ENCODE data around the gene ADCY3. TPM values are rescaled to one million over a fixed set of nuclear protein-coding genes. Genes with fewer than 3 reads are reported as not detected.

ADCY3 gene
- total RNA-seq, 1 experiment from 2014 or later = 11.3 TPM

DNA sequence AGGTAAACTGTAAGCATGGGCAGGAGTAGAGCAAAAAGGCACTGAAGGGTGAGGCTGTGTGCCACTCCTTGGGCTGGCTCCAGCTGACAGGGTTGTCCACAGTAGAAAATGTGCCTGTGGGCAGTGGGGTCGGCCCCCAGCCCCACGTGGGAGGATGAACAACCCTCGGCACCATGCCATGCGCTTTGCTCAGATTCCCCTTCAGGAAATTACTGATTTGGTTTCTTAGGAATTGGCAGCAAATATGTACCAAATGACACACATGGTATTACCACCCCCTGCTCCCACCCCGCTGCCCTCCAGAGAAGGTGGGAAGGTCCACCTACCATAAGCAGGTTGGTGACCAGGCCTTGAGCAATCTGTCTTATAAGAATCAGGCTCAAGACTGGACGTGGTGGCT is 13.6 kb downstream of the ADCY3 start:
- DNase-seq (ENCODE audit: low spot score) = no peak

- no peak for DNase-seq (ENCODE audit: low spot score)
These were observed 16.6 kb downstream of the ADCY3 start for GRCh38 chr2:24903161-24904103.

DNA sequence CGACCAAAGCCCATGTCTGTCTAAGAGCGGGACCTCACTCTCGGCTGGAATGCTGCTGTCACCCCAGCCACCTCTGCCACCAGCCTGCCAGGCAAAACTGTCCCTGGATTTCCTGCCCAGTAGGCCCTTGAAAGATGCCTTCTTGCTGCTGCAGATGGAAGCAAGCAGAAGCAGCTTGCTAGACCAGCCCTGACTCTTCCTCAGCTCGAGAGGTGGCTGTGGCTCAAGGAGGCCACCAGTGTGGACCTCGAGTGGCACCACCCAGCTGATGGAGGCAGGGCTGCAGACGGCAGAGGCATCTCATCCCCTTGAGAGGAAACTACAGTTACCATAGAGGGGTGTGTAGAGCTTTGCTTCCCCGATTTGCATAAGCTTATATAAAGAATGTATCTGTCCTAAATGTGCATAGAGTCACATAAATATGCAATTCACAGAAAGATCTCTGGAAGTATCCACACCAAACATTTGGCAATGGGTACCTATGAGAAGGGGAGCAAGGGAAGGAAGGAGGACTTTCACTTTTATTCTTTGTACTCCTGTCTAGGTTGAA is 20.6 kb downstream of the ADCY3 start:
- no peak for DNase-seq (ENCODE audit: low spot score)

GRCh38 chr2:24898122-24899109 is 21.6 kb downstream of the ADCY3 start:
- no peak for DNase-seq (ENCODE audit: low spot score)

DNA sequence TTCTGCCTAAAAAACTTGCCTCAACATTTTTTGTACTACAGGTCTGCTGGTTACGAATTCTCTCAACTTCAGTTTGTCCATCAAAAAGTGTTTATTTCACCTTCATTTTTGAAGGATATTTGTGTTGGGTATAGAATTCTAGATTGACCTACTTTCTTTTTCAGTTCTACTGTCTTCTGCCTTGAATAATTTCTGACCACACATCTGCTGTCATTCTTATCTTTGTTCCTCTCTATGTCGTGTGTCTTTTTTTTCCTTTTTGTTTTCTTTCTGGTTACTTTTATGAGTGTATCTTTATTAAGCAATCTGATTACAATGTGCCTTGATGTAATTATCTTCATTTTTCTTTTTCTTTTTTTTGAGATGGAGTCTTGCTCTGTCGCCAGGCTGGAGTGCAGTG is 25.3 kb downstream of the ADCY3 start:
- DNase-seq (ENCODE audit: low spot score) = no peak

DNA sequence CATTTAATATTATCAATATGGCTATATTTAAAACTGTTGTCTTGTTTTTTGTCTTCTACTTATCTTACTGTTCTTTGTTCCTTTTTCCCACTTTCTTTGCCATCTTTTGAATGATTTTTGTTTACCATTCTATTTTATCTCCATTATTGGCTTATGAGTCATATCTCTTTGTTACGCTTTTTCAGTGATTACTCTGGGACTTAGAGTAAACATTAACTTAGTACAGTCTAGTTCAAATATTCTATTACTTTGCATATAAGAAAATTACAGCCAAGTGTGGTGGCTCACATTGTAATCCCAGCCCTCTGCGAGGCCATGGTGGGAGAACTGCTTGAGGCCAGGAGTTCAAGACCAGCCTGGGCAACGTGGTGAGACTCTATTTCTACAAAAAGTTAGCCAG is 26.1 kb downstream of the ADCY3 start:
- peak; percentile 20 for DNase-seq (ENCODE audit: low spot score)

DNA sequence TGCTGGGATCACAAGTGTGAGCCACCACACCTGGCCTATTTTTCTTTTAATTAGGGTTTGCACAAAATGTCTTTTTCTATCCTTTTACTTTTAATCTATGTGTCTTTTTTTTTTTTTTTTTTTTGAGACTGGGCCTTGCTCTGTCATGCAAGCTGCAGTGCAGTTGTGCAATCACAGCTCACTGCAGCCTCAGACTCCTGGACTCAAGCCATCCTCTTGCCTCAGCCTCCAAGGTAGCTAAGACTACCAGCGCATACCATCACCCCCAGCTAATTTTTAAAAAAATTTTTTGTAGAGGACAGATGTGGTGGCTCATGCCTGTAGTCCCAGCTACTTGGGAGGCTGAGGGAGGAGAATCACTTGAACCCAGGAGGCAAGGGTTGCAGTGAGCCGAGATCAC is 27.1 kb downstream of the ADCY3 start:
- no peak for DNase-seq (ENCODE audit: low spot score)

GRCh38 chr2:24891201-24891600 is 28.8 kb downstream of the ADCY3 start:
- no peak for DNase-seq (ENCODE audit: low spot score)

GRCh38 chr2:24889221-24889620 is 30.8 kb downstream of the ADCY3 start:
- DNase-seq (ENCODE audit: low spot score) = no peak

DNA sequence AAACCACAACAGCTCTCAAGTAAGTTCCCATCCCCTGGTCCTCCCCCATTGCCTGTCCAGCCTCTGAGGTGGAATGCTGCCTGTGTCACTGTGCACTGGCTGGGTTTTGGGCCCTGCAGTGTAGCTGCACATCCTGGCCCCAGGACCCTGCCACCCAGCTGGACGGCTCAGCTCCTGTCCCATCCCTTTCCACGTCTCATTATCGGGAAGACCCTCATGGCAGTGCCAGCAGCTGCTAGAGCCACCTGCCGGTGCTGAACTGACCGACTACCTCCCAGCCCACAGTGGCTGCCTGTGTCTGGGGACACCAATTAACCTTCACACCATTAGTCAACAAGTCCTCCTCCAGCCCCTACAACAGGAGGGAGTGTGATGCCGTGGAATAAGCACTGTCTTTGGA is 31.9 kb downstream of the ADCY3 start:
- DNase-seq (ENCODE audit: low spot score) = no peak

DNA sequence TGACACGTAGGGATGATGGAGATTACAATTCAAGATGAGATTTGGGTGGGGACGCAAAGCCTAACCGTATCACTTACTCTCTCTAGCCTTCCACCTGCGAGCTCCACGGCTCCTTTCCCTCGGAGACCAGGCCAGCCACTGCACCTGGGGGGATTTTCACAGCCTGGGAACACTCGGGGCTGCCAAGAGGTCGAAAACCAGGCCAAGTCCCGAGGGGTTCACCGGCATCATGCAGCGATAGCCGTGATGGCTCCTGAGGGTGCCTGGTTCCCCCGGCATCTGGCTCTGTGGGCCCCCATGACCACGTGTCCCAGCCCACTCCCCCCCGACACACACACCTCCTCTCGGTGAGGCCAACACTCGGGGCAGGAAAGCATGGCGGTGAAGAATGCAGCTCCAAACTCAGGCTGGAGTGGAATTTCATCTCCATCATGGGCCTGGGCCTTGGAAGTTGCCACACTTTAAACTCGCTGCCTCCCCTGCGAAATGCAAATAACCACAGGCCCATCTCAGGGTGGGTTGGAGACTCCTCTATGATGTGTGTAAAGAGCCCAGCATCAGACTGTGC is 32.6 kb downstream of the ADCY3 start:
- DNase-seq (ENCODE audit: low spot score) = no peak

DNA sequence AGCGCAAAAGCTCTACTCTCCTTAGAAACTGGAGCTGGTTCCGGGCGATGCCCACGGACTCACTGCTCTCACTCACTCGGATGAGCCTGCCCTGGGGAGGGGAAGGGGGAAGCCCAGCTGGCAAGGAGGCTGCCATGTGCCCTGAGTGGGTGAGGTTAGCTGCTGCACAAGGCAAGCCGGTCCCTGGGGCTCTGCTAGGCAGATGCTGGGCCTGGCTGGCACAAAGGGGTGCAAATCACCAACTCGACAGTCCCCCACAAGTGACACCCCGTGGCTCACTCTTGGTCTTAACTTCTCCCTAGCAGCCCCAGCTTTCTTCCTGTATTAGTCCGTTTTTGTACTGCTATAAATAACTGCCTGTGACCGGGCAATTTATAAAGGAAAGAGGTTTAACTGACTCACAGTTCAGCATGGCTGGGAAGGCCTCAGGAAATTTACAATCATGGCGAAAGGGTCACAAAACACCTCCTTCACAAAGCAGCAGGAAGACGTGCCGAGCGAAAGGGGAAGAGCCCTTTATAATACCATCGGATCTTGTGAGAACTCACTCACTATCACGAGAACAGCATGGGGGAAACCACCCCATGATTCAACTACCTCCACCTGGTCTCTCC is 33.2 kb downstream of the ADCY3 start:
- no peak for DNase-seq (ENCODE audit: low spot score)

DNA sequence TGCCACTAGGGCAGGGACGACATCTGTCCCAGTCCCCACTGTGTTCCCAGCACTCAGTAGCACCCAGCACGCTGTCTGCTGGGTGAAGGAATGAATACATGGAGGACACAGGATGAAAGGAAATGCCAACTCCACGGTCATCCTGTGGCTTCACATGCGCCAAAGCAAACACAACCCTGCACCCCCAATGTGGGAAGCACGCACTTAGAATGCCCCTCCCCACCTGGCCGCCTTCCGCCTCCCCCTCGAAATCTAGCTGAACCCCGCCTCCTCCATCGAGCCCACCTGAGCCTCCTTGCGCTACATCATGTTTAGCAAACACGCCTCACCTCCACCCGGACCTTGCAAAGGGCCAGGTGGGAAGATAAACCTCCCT is 33.9 kb downstream of the ADCY3 start:
- DNase-seq (ENCODE audit: low spot score) = no peak

- no peak for DNase-seq (ENCODE audit: low spot score)
These were observed 34.6 kb downstream of the ADCY3 start for GRCh38 chr2:24885221-24886125.

GRCh38 chr2:24883946-24884345 is 36.1 kb downstream of the ADCY3 start:
- no peak for DNase-seq (ENCODE audit: low spot score)

DNA sequence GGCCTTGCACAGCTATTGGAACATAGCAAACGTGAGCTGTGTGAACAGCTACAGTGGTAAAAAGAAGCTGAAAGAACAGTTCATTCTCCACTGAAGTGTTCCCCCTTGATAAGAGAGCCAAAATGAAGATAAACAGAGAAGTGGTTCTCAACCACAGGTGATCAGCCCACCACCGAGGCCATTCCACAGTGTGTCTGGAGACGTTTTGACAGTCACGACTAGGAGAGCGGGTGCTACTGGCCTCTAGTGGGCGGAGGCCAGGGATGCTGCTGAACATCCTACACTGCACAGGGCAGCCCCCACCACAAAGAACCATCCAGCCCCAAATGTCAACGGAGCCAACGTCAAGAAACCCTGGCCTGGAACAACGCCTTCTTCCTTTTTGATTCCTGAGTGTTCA is 38.4 kb downstream of the ADCY3 start:
- DNase-seq (ENCODE audit: low spot score) = no peak

- DNase-seq (ENCODE audit: low spot score) = no peak
These were observed 38.9 kb downstream of the ADCY3 start for GRCh38 chr2:24881158-24881557.

GRCh38 chr2:24878341-24878740 is 41.7 kb downstream of the ADCY3 start:
- no peak for DNase-seq (ENCODE audit: low spot score)

GRCh38 chr2:24877646-24878045 is 42.4 kb downstream of the ADCY3 start:
- DNase-seq (ENCODE audit: low spot score) = no peak

DNA sequence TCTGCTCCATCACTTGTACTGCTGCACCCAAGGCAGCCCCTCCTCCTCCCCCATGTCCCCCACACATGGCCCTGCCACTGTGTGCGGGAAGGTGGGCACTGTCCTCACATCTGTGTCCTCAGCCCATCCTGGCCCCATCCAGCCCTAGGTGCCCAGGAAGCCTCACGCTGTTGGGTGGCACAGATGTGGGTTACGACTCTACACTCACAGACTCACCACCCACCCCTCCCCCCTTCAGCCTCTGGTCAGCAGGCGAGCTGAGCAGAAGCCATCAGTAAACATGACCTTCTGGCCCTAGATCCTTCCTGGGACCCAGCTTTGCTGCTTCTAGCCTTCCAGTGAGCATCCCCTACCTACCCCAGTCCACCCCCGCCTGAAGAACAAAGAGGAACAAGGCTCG is 43.0 kb downstream of the ADCY3 start:
- no peak for DNase-seq (ENCODE audit: low spot score)
